ENCODE measurements around the gene CKLF. TPM values are rescaled to one million over a fixed set of nuclear protein-coding genes. Genes with fewer than 3 reads are reported as not detected.

CKLF gene
- total RNA-seq, 6 experiments from 2014 or later, result 8.4 to 30.5 (median 14.0) TPM

GRCh38 chr16:66528294-66528693 lies 24.1 kb upstream of the CKLF start:
- Histone ChIP-seq H3K27me3 (no peaks in the 10 kb centered on the region), H3K4me1 (peaks cover 0 to 10% (median 0%) of the 10 kb centered on the region in 4 donors), H3K36me3 (peaks cover 0 to 44% (median 14%) of the 10 kb centered on the region in 4 donors), H3K9me3 (no peaks in the 10 kb centered on the region), H3K4me3 (no peak overlapping the region), H3K27ac (no peak overlapping the region)
- TF ChIP-seq CTCF (IDR thresholded peaks at IDR 0.05), result no peak
- TF ChIP-seq POLR2A (IDR thresholded peaks at IDR 0.05), result no peak
- ATAC-seq (no peak), DNase-seq (no peak)
- 86% methylated on average over 4 of the region's 5 CpGs for WGBS (ENCODE audit: insufficient coverage, low coverage, low lambda C conversion rate, missing lambda C conversion rate)
- intact Hi-C loops (cut with DNase I), result no loop called here

GRCh38 chr16:66529475-66529874 lies 22.9 kb upstream of the CKLF start:
- 80% methylated on average over 1 of the region's 6 CpGs for WGBS (ENCODE audit: insufficient coverage, low coverage, low lambda C conversion rate, missing lambda C conversion rate)
- H3K4me1 ChIP-seq, result no peaks in the 10 kb centered on the region
- TF ChIP-seq POLR2A (IDR thresholded peaks at IDR 0.05) (no peak), CTCF (IDR thresholded peaks at IDR 0.05) (no peak)
- ATAC-seq (peak in 1 of 4 donors; percentile 31), DNase-seq (no peak)
- intact Hi-C loops (cut with DNase I), result no loop called here
- H3K4me3 ChIP-seq, result no peak overlapping the region
- peaks cover 0 to 44% (median 16%) of the 10 kb centered on the region in 4 donors for H3K36me3 ChIP-seq
- no peaks in the 10 kb centered on the region for H3K9me3 ChIP-seq
- H3K27me3 ChIP-seq, result no peaks in the 10 kb centered on the region
- H3K27ac ChIP-seq, result no peak overlapping the region

GRCh38 chr16:66534376-66534799 lies 18.0 kb upstream of the CKLF start:
- WGBS (ENCODE audit: insufficient coverage, low coverage, low lambda C conversion rate, missing lambda C conversion rate), result 100% methylated on average over 1 of the region's 1 CpG
- H3K9me3 ChIP-seq, result no peaks in the 10 kb centered on the region

GRCh38 chr16:66536525-66536924 lies 15.9 kb upstream of the CKLF start:
- H3K9me3 ChIP-seq, result no peaks in the 10 kb centered on the region
- TF ChIP-seq CTCF (IDR thresholded peaks at IDR 0.05) (no peak), POLR2A (IDR thresholded peaks at IDR 0.05) (no peak)
- WGBS (ENCODE audit: insufficient coverage, low coverage, low lambda C conversion rate, missing lambda C conversion rate), result no CpG with 5 or more reads among the region's 4 CpGs
- intact Hi-C loops (cut with DNase I), result no loop called here
- H3K27me3 ChIP-seq, result no peaks in the 10 kb centered on the region
- no peak overlapping the region for H3K27ac ChIP-seq
- peaks cover 0 to 22% (median 4%) of the 10 kb centered on the region in 4 donors for H3K36me3 ChIP-seq
- no peak for DNase-seq
- no peak for ATAC-seq
- no peak overlapping the region for H3K4me3 ChIP-seq
- H3K4me1 ChIP-seq, result no peaks in the 10 kb centered on the region

More at GRCh38 chr16:66534376-66534799, 18.0 kb upstream of the CKLF start:
- DNase-seq (no peak), ATAC-seq (no peak)
- intact Hi-C loops (cut with DNase I), result no loop called here
- no peak overlapping the region for H3K27ac ChIP-seq
- H3K36me3 ChIP-seq, result peaks cover 0 to 38% (median 15%) of the 10 kb centered on the region in 4 donors
- H3K27me3 ChIP-seq, result no peaks in the 10 kb centered on the region
- H3K4me3 ChIP-seq, result no peak overlapping the region
- no peaks in the 10 kb centered on the region for H3K4me1 ChIP-seq
- TF ChIP-seq CTCF (IDR thresholded peaks at IDR 0.05) (no peak), POLR2A (IDR thresholded peaks at IDR 0.05) (no peak)

- DNase-seq (no peak), ATAC-seq (peak in 1 of 4 donors; percentile 14)
- Histone ChIP-seq H3K4me3 (no peak overlapping the region), H3K36me3 (peaks cover 0 to 19% (median 4%) of the 10 kb centered on the region in 4 donors), H3K27ac (no peak overlapping the region), H3K9me3 (no peaks in the 10 kb centered on the region), H3K4me1 (no peaks in the 10 kb centered on the region), H3K27me3 (no peaks in the 10 kb centered on the region)
- TF ChIP-seq POLR2A (IDR thresholded peaks at IDR 0.05) (no peak), CTCF (IDR thresholded peaks at IDR 0.05) (no peak)
- intact Hi-C loops (cut with DNase I), result no loop called here
- WGBS (ENCODE audit: insufficient coverage, low coverage, low lambda C conversion rate, missing lambda C conversion rate), result 81% methylated on average over 2 of the region's 2 CpGs
Measured at GRCh38 chr16:66537236-66537635, 15.1 kb upstream of the CKLF start.
